Chondrocyte (in vitro differentiated cells): ENCODE data around the gene PARD3B. TPM values are rescaled to one million over a fixed set of nuclear protein-coding genes. Genes with fewer than 3 reads are reported as not detected.

Source experiments
- DNase-seq: peaks from one replicate; pipeline ENCODE4 v3.0.0; 2021; ENCODE audit warnings: mixed read lengths, low spot score
- H3K27ac Mint-ChIP-seq: one replicate; pipeline ENCODE4 v1.8.0; 2021; ENCODE audit warnings: mild to moderate bottlenecking, moderate library complexity, mixed read lengths; ENCODE audit not compliant: unreplicated experiment
- H3K27me3 Mint-ChIP-seq: 2 replicates; pipeline ENCODE4 v1.8.0; 2021; ENCODE audit warnings: low read depth, mixed read lengths
- H3K36me3 Mint-ChIP-seq: 2 replicates; pipeline ENCODE4 v1.8.0; 2021; ENCODE audit warnings: low read depth, mixed read lengths
- H3K4me1 Mint-ChIP-seq: 2 replicates; pipeline ENCODE4 v1.8.0; 2021; ENCODE audit warnings: low read depth, mild to moderate bottlenecking, mixed read lengths
- H3K4me3 Mint-ChIP-seq: one replicate; pipeline ENCODE4 v1.8.0; 2021; ENCODE audit warnings: mild to moderate bottlenecking, moderate library complexity, mixed read lengths; ENCODE audit not compliant: unreplicated experiment
- H3K9me3 Mint-ChIP-seq: 2 replicates; pipeline ENCODE4 v1.8.0; 2021; ENCODE audit warnings: low read depth, mixed read lengths
- CTCF ChIP-seq: fragments of 200-600 bp; sonication (generic); IDR thresholded peaks from 2 replicates; pipeline ENCODE4 v1.5.0; 2021; ENCODE audit warnings: antibody characterized with exemption, mild to moderate bottlenecking, moderate library complexity
- total RNA-seq: library from RNA; stranded (reverse); gene quantifications from 3 replicates; pipeline ENCODE4 v1.2.1, GENCODE V29; 2021

PARD3B gene
- total RNA-seq, 1 donor from 2014 or later: 24.9 TPM

GRCh38 chr2:205070889-205071288 lies 525.6 kb downstream of the PARD3B start:
- Mint-ChIP-seq H3K9me3 (no peaks in the 10 kb centered on the region), H3K36me3 (no peaks in the 10 kb centered on the region), H3K27ac (no peak overlapping the region), H3K27me3 (no peaks in the 10 kb centered on the region), H3K4me1 (peaks cover 7% of the 10 kb centered on the region), H3K4me3 (no peak overlapping the region)
- DNase-seq: no peak
- no peak for TF ChIP-seq CTCF

GRCh38 chr2:205073433-205074020 lies 528.3 kb downstream of the PARD3B start:
- Mint-ChIP-seq H3K9me3 (no peaks in the 10 kb centered on the region), H3K4me3 (no peak overlapping the region), H3K36me3 (no peaks in the 10 kb centered on the region), H3K27ac (no peak overlapping the region), H3K4me1 (peaks cover 7% of the 10 kb centered on the region), H3K27me3 (no peaks in the 10 kb centered on the region)
- TF ChIP-seq CTCF: no peak
- no peak for DNase-seq

GRCh38 chr2:205076405-205076804 lies 531.1 kb downstream of the PARD3B start:
- no peak for TF ChIP-seq CTCF
- Mint-ChIP-seq H3K9me3 (no peaks in the 10 kb centered on the region), H3K36me3 (no peaks in the 10 kb centered on the region), H3K27ac (no peak overlapping the region), H3K27me3 (no peaks in the 10 kb centered on the region), H3K4me3 (no peak overlapping the region), H3K4me1 (peaks cover 7% of the 10 kb centered on the region)
- DNase-seq: no peak

- no peak for TF ChIP-seq CTCF
- Mint-ChIP-seq H3K9me3 (no peaks in the 10 kb centered on the region), H3K36me3 (no peaks in the 10 kb centered on the region), H3K27me3 (no peaks in the 10 kb centered on the region), H3K4me3 (no peak overlapping the region), H3K4me1 (peaks cover 7% of the 10 kb centered on the region), H3K27ac (no peak overlapping the region)
- DNase-seq: no peak
Measured at GRCh38 chr2:205077159-205077558, 531.9 kb downstream of the PARD3B start.

- peak; percentile 64 for DNase-seq
- Mint-ChIP-seq H3K4me1 (no peaks in the 10 kb centered on the region), H3K27ac (no peak overlapping the region), H3K36me3 (no peaks in the 10 kb centered on the region), H3K9me3 (no peaks in the 10 kb centered on the region), H3K4me3 (no peak overlapping the region), H3K27me3 (no peaks in the 10 kb centered on the region)
- TF ChIP-seq CTCF: no peak
Measured at GRCh38 chr2:205078762-205079161, 533.5 kb downstream of the PARD3B start.
